Superior temporal gyrus (tissue), 1 donor: ENCODE results near the gene DNAJC27.
A peak's percentile ranks its signal among the peaks of the same experiment; 100 is the strongest.

ENCODE experiments used
- DNase-seq: peaks from one replicate; pipeline ENCODE4 v3.0.0-alpha.2; 2016; ENCODE audit errors: extremely low spot score

Gene DNAJC27

GRCh38 chr2:24970483-24971285 lies 1.1 kb downstream of the DNAJC27 start:
- peak; percentile 63 for DNase-seq

GRCh38 chr2:24969784-24970183 lies 2.0 kb downstream of the DNAJC27 start:
- no peak for DNase-seq

GRCh38 chr2:24961903-24962302 lies 9.9 kb downstream of the DNAJC27 start:
- no peak for DNase-seq

- no peak for DNase-seq
Observed at GRCh38 chr2:24959761-24960160, 12.0 kb downstream of the DNAJC27 start.

- no peak for DNase-seq
Observed at GRCh38 chr2:24958411-24958935, 13.3 kb downstream of the DNAJC27 start.

GRCh38 chr2:24957976-24958375 lies 13.8 kb downstream of the DNAJC27 start:
- no peak for DNase-seq

- DNase-seq: no peak
Observed at GRCh38 chr2:24957221-24957620, 14.5 kb downstream of the DNAJC27 start.

GRCh38 chr2:24955921-24956320 lies 15.8 kb downstream of the DNAJC27 start:
- no peak for DNase-seq

- DNase-seq: no peak
Observed at GRCh38 chr2:24955232-24955631, 16.5 kb downstream of the DNAJC27 start.

GRCh38 chr2:24950102-24950501 lies 21.7 kb downstream of the DNAJC27 start:
- no peak for DNase-seq

GRCh38 chr2:24948506-24948905 lies 23.2 kb downstream of the DNAJC27 start:
- DNase-seq: no peak

GRCh38 chr2:24947561-24948157 lies 24.1 kb downstream of the DNAJC27 start:
- DNase-seq: no peak

- no peak for DNase-seq
Observed at GRCh38 chr2:24945907-24946306, 25.8 kb downstream of the DNAJC27 start.

- DNase-seq: no peak
Observed at GRCh38 chr2:24943427-24944053, 28.2 kb downstream of the DNAJC27 start.

- DNase-seq: no peak
Observed at GRCh38 chr2:24939353-24939752, 32.4 kb downstream of the DNAJC27 start.

- DNase-seq: no peak
Observed at GRCh38 chr2:24937236-24937635, 34.5 kb downstream of the DNAJC27 start.

- DNase-seq: no peak
Observed at GRCh38 chr2:24935145-24935544, 36.6 kb downstream of the DNAJC27 start.

GRCh38 chr2:24932715-24933114 lies 39.0 kb downstream of the DNAJC27 start:
- no peak for DNase-seq

- DNase-seq: peak; percentile 60
Observed at GRCh38 chr2:24930768-24931167, 41.0 kb downstream of the DNAJC27 start.

GRCh38 chr2:24929230-24929629 lies 42.5 kb downstream of the DNAJC27 start:
- no peak for DNase-seq

GRCh38 chr2:24928036-24928435 lies 43.7 kb downstream of the DNAJC27 start:
- no peak for DNase-seq

- DNase-seq: no peak
Observed at GRCh38 chr2:24926602-24927252, 45.0 kb downstream of the DNAJC27 start.
